ENCODE results near the gene TRPV4. TPM values are rescaled to one million over a fixed set of nuclear protein-coding genes. Genes with fewer than 3 reads are reported as not detected.
A peak's percentile ranks its signal among the peaks of the same experiment; 100 is the strongest.

The TRPV4 gene
- total RNA-seq, 4 donors from 2014 or later: 2.8 to 7.5 (median 4.8) TPM

DNA sequence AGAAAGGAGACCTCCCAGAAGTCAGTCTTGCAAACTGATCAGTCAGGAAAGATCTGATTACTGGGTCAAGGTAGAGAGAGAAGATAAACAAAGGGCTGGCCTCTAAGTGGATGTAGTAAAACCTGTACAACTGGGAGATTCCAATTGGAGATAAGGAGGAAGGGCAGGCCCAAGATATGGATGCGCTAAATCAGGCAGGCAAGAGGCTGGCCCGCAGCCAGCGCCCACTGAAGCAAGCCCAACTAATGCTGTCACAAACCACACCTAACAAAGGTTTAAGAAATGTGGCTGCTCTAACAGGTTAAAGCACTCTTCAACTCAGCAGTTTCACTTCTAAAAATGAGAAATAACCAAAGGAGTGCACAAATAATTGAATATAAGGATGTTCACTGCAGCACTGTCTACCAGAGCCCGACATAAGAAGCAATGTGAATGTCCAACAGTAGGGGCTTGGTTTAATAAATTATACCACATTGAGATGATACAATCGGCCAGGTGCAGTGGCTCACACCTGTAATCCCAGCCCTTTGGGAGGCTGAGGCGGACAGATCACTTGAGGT, 42.5 kb upstream of the TRPV4 start:
- Histone ChIP-seq H3K36me3 (peaks cover 0 to 32% (median 0%) of the 10 kb centered on the region in 3 donors), H3K4me3 (peak overlapping the region in 1 of 4 donors; percentile 12), H3K9me3 (no peaks in the 10 kb centered on the region), H3K27me3 (no peaks in the 10 kb centered on the region), H3K4me1 (peaks cover 38 to 91% (median 66%) of the 10 kb centered on the region in 3 donors), H3K27ac (peak overlapping the region; percentile 72 to 98 (median 94))
- WGBS, 2 donors: 35 to 48% methylated on average over 6 of the region's 6 CpGs
- intact Hi-C loops (cut with DNase I): no loop called here
- TF ChIP-seq POLR2A (IDR thresholded peaks at IDR 0.05): no peak
- no peak for DNase-seq

DNA sequence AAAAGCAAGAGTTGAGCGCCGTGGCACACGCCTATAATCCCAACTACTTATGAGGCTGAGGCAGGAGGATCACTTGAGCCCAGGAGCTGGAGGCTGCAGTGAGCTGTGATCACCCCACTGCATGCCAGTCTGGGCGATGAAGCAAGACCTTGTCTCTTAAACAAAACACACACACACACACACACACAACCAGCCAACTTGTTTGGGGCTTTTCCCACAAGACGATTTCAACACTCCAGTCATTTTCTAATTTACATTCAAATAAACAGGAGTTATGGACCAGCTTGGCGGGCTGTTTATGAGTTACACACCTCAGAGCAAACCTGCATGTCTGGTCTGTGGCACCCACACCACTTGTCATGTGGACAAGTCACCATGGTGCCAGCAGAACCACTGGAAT, 40.5 kb upstream of the TRPV4 start:
- Histone ChIP-seq H3K36me3 (peaks cover 0 to 32% (median 0%) of the 10 kb centered on the region in 3 donors), H3K4me3 (no peak overlapping the region), H3K27ac (peak overlapping the region; percentile 63 to 97 (median 88)), H3K9me3 (no peaks in the 10 kb centered on the region), H3K27me3 (no peaks in the 10 kb centered on the region), H3K4me1 (peaks cover 37 to 100% (median 74%) of the 10 kb centered on the region in 3 donors)
- TF ChIP-seq, protein P1, sequence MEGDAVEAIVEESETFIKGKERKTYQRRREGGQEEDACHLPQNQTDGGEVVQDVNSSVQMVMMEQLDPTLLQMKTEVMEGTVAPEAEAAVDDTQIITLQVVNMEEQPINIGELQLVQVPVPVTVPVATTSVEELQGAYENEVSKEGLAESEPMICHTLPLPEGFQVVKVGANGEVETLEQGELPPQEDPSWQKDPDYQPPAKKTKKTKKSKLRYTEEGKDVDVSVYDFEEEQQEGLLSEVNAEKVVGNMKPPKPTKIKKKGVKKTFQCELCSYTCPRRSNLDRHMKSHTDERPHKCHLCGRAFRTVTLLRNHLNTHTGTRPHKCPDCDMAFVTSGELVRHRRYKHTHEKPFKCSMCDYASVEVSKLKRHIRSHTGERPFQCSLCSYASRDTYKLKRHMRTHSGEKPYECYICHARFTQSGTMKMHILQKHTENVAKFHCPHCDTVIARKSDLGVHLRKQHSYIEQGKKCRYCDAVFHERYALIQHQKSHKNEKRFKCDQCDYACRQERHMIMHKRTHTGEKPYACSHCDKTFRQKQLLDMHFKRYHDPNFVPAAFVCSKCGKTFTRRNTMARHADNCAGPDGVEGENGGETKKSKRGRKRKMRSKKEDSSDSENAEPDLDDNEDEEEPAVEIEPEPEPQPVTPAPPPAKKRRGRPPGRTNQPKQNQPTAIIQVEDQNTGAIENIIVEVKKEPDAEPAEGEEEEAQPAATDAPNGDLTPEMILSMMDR (IDR thresholded peaks at IDR 0.05): no peak
- TF ChIP-seq POLR2A (IDR thresholded peaks at IDR 0.05): no peak
- 66% methylated on average over 6 of the region's 6 CpGs for WGBS, 2 donors
- no peak for DNase-seq
- intact Hi-C loops (cut with DNase I): no loop called here

DNA sequence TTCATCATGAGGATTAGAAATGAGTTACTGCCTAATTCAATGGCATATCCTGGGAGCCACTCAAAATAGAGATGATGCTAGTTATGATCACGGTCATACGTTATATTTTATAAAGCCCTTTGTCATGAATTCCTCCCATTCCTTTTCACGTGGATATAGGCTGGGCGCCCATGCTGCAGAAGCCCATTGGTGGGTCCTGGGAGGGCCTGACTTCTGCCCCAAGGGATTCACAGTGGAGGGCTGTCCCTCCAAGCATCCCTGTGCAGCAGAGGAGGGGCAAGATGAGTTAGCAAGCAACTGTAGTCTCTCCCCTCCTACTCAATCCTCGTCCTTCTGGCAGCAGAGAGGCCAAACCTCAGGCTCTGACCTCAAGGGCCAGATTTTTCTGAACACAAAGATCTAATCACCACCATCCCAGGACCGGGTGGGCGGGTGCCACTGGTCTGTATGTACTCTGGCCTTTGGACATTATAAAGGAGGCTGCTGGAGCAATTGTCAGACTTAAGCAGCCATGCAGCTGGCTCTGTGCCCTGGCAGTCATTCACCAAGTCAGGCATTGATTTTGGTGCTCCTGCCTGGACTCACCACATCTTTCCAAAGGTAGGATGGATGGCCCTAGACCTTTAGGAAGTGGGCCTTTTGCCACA, 38.6 kb upstream of the TRPV4 start:
- H3K9me3 ChIP-seq: no peaks in the 10 kb centered on the region
- TF ChIP-seq, protein P1 (IDR thresholded peaks at IDR 0.05): no peak
- TF ChIP-seq POLR2A (IDR thresholded peaks at IDR 0.05): no peak
- H3K36me3 ChIP-seq: peaks cover 0 to 45% (median 0%) of the 10 kb centered on the region in 3 donors
- 65 to 79% methylated on average over 3 to 7 of the region's 7 CpGs for WGBS, 2 donors
- H3K27ac ChIP-seq: peak overlapping the region; percentile 50 to 97 (median 88)
- no peaks in the 10 kb centered on the region for H3K27me3 ChIP-seq
- H3K4me1 ChIP-seq: peaks cover 29 to 100% (median 63%) of the 10 kb centered on the region in 3 donors
- intact Hi-C loops (cut with DNase I): no loop called here
- DNase-seq: no peak
- H3K4me3 ChIP-seq: no peak overlapping the region

DNA sequence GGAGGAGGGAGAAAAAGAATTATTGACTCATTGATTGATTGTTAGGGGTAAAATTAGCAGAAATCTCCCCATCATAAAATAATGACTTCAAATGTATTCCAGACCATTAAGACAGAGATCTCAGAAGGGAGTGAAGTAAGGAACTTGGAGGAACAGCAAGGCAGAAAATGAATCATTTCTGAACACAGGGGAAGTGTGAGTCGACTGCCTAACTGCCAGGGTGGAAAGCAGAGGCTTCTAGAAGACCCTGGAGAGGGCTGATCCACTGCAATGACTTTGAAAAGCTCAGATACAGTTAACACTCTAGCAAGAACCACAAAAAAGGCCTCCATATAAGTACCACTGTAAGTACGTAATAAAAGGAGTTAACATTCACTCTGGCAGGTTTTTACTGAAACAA, 37.5 kb upstream of the TRPV4 start:
- Histone ChIP-seq H3K36me3 (peaks cover 0 to 45% (median 0%) of the 10 kb centered on the region in 3 donors), H3K4me1 (peaks cover 29 to 100% (median 62%) of the 10 kb centered on the region in 3 donors), H3K27me3 (no peaks in the 10 kb centered on the region), H3K27ac (peak overlapping the region in 3 of 4 donors; percentile 84 to 97 (median 91)), H3K4me3 (no peak overlapping the region), H3K9me3 (no peaks in the 10 kb centered on the region)
- intact Hi-C loops (cut with DNase I): no loop called here
- 49 to 63% methylated on average over 2 of the region's 2 CpGs for WGBS, 2 donors
- no peak for DNase-seq
- TF ChIP-seq POLR2A (IDR thresholded peaks at IDR 0.05): no peak
- TF ChIP-seq, protein P1 (IDR thresholded peaks at IDR 0.05): no peak

DNA sequence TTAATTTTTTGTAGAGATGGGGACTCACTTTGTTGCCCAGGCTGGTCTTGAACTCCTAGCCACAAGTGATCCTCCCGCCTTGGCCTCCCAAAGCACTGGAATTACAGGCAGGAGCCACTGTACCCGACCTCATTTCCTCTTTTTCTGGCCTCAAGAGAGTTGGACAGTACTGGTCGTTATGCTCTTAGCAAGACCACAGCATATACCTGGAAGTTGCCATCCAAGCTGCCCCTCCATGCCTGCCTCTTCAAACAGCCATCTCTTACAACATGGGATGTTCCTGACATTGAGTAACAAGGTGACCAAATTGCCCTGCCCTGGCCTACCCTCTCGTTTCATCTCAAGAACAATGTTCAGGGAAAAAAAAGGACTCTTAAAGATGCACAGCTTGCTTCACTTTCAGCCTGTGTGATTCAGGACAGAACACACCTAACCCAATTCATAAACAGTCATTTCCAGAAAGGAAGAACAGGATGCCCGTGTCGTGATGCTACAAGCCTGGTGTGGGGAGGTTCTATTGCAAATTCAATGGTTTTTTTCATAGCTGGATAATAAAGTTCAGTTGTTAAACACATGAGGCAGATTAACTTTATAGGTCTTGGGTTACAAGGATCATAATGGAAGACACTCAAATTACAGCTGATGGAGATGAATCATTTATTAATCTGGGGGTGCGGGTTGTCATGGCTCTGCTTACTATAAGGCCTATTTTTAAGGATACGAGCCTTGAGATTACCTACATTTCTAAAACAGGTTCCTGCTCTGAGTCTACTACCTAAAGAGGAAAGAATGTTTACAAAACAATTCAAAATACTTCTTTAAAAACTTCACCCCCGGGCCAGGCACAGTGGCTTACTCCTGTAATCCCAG, 35.2 kb upstream of the TRPV4 start:
- DNase-seq: no peak
- 33 to 56% methylated on average over 9 of the region's 9 CpGs for WGBS, 2 donors
- peaks cover 22 to 100% (median 64%) of the 10 kb centered on the region in 3 donors for H3K4me1 ChIP-seq
- no peaks in the 10 kb centered on the region for H3K9me3 ChIP-seq
- H3K27ac ChIP-seq: peak overlapping the region; percentile 84 to 97 (median 89)
- no peaks in the 10 kb centered on the region for H3K27me3 ChIP-seq
- TF ChIP-seq, protein P1 (IDR thresholded peaks at IDR 0.05): no peak
- TF ChIP-seq POLR2A (IDR thresholded peaks at IDR 0.05): no peak
- H3K36me3 ChIP-seq: peaks cover 0 to 39% (median 0%) of the 10 kb centered on the region in 3 donors
- no peak overlapping the region for H3K4me3 ChIP-seq
- intact Hi-C loops (cut with DNase I): no loop called here

Data from esophagus squamous epithelium (tissue), 5 donors.